C4-2B (cell line): Measurements from ENCODE around the gene PNPLA5.

Experiments used
- ZFX ChIP-seq: fragments of 450-650 bp; IDR thresholded peaks from 2 replicates; pipeline ENCODE4 v1.6.1; 2017
- TF ChIP-seq, protein P1 (sequence below): fragments of 450-650 bp; conservative IDR thresholded peaks from 2 replicates; pipeline ENCODE4 v1.5.1; 2017; ENCODE audit warnings: mild to moderate bottlenecking

DNA sequence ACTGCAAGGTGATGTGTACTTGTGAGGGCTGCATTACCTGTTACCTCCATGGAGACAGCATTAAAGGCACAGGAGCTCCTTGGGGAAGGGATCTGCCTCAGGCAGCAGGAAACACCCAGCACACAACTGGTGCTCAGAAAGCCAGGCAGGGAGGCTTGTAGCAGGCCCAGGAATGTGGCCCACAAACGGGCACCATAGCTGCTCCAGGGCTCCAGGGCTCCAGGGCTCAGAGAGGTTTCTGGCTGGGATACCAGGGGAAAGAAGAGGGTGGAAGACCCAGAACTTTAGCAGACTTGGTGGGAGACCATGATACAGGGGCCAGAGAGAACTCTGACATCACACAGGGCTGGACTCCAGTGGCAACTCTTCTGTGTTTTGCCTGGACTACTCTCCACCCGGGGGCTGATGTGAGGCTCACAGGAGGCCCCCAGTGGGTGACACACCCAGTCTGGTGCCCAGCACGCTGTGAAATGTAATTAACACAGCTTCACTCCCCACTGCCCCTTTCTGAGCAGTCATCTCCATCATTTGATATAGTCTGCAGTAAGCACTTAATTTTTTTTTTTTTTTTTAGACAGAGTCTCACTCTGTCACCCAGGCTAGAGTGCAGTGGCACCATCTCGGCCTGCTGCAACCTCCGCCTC lies 14.8 kb downstream of the PNPLA5 start:
- TF ChIP-seq, protein P1, sequence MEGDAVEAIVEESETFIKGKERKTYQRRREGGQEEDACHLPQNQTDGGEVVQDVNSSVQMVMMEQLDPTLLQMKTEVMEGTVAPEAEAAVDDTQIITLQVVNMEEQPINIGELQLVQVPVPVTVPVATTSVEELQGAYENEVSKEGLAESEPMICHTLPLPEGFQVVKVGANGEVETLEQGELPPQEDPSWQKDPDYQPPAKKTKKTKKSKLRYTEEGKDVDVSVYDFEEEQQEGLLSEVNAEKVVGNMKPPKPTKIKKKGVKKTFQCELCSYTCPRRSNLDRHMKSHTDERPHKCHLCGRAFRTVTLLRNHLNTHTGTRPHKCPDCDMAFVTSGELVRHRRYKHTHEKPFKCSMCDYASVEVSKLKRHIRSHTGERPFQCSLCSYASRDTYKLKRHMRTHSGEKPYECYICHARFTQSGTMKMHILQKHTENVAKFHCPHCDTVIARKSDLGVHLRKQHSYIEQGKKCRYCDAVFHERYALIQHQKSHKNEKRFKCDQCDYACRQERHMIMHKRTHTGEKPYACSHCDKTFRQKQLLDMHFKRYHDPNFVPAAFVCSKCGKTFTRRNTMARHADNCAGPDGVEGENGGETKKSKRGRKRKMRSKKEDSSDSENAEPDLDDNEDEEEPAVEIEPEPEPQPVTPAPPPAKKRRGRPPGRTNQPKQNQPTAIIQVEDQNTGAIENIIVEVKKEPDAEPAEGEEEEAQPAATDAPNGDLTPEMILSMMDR: no peak
- TF ChIP-seq ZFX: no peak
